NCI-H2196 (cell line): ENCODE data around the gene ZNF580.

Experiments used
- DNase-seq: peaks from one replicate; lab custom pipeline; 2025; ENCODE audit not compliant: unreplicated experiment; lab: John Stamatoyannopoulos, UW

The ZNF580 gene

GRCh38 chr19:55640577-55641425, at the start of gene ZNF580:
ZNF580 (plus strand) TSS chr19:55641002; CDS start chr19:55642509, 1,507 bp downstream.
- peak; percentile 72 for DNase-seq

GRCh38 chr19:55591555-55591954, 49.2 kb upstream of the ZNF580 start:
- DNase-seq: no peak

- DNase-seq: no peak
Observed at GRCh38 chr19:55592391-55593090, 48.3 kb upstream of the ZNF580 start.

GRCh38 chr19:55593096-55593772, 47.6 kb upstream of the ZNF580 start:
- no peak for DNase-seq

- no peak for DNase-seq
Observed at GRCh38 chr19:55594996-55595545, 45.7 kb upstream of the ZNF580 start.

GRCh38 chr19:55596304-55596703, 44.5 kb upstream of the ZNF580 start:
- no peak for DNase-seq

GRCh38 chr19:55597501-55597921, 43.3 kb upstream of the ZNF580 start:
- DNase-seq: no peak

GRCh38 chr19:55598034-55598433, 42.8 kb upstream of the ZNF580 start:
- no peak for DNase-seq

- peak; percentile 91 for DNase-seq
Observed at GRCh38 chr19:55598719-55599467, 41.9 kb upstream of the ZNF580 start.

- DNase-seq: peak; percentile 97
Observed at GRCh38 chr19:55599468-55599841, 41.3 kb upstream of the ZNF580 start, which contains the start of gene FIZ1. FIZ1 (minus strand) TSS chr19:55599517; CDS start chr19:55597865, 1,652 bp downstream.

- DNase-seq: peak; percentile 91
Observed at GRCh38 chr19:55599842-55600661, 40.8 kb upstream of the ZNF580 start, which contains the start of gene ZNF524. ZNF524 (plus strand) TSS chr19:55600288; CDS start chr19:55602113, 1,825 bp downstream.

GRCh38 chr19:55600662-55601028, 40.2 kb upstream of the ZNF580 start:
- no peak for DNase-seq

GRCh38 chr19:55601084-55601483, 39.7 kb upstream of the ZNF580 start:
- DNase-seq: no peak

GRCh38 chr19:55602104-55603001, 38.4 kb upstream of the ZNF580 start:
- DNase-seq: no peak

- no peak for DNase-seq
Observed at GRCh38 chr19:55603115-55603514, 37.7 kb upstream of the ZNF580 start.

GRCh38 chr19:55603581-55604292, 37.1 kb upstream of the ZNF580 start:
- DNase-seq: no peak

GRCh38 chr19:55605207-55605636, 35.6 kb upstream of the ZNF580 start:
- DNase-seq: peak; percentile 98
